Fibroblast of skin of left quadriceps (primary cell): ENCODE data around the gene DOCK1.

Source experiments
- DNase-seq, 2 experiments: peaks; one replicate each; pipeline ENCODE4 v3.0.0-alpha.2; 2013; ENCODE audit warnings: low read depth in 2 of 2

The DOCK1 gene

GRCh38 chr10:127310430-127310829 lies 405.2 kb downstream of the DOCK1 start:
- peak; percentile 16 to 18 for DNase-seq

GRCh38 chr10:127310923-127311322 lies 405.7 kb downstream of the DOCK1 start:
- DNase-seq: no peak

- DNase-seq: no peak
These were observed 408.9 kb downstream of the DOCK1 start for GRCh38 chr10:127313996-127314700.

GRCh38 chr10:127314797-127315196 lies 409.6 kb downstream of the DOCK1 start:
- no peak for DNase-seq

GRCh38 chr10:127315888-127316287 lies 410.7 kb downstream of the DOCK1 start:
- no peak for DNase-seq

- no peak for DNase-seq
These were observed 413.2 kb downstream of the DOCK1 start for GRCh38 chr10:127318396-127318795.

GRCh38 chr10:127319271-127319670 lies 414.0 kb downstream of the DOCK1 start:
- DNase-seq: no peak

- no peak for DNase-seq
These were observed 414.5 kb downstream of the DOCK1 start for GRCh38 chr10:127319691-127320090.

GRCh38 chr10:127320176-127320575 lies 414.9 kb downstream of the DOCK1 start:
- no peak for DNase-seq

GRCh38 chr10:127322286-127322685 lies 417.1 kb downstream of the DOCK1 start:
- no peak for DNase-seq

- no peak for DNase-seq
These were observed 420.3 kb downstream of the DOCK1 start for GRCh38 chr10:127325506-127325905.

GRCh38 chr10:127326883-127327282 lies 421.7 kb downstream of the DOCK1 start:
- DNase-seq: no peak

- no peak for DNase-seq
These were observed 426.5 kb downstream of the DOCK1 start for GRCh38 chr10:127331696-127332095.

GRCh38 chr10:127332631-127333030 lies 427.4 kb downstream of the DOCK1 start:
- DNase-seq: no peak

- DNase-seq: no peak
These were observed 432.6 kb downstream of the DOCK1 start for GRCh38 chr10:127337801-127338200.

- peak; percentile 55 to 56 for DNase-seq
These were observed 433.3 kb downstream of the DOCK1 start for GRCh38 chr10:127338399-127339110.

GRCh38 chr10:127343821-127344220 lies 438.6 kb downstream of the DOCK1 start:
- DNase-seq: peak in 1 of 2 experiments; percentile 6

GRCh38 chr10:127344346-127344745 lies 439.1 kb downstream of the DOCK1 start:
- no peak for DNase-seq

GRCh38 chr10:127345231-127345965 lies 440.2 kb downstream of the DOCK1 start:
- no peak for DNase-seq

GRCh38 chr10:127346604-127347003 lies 441.4 kb downstream of the DOCK1 start:
- DNase-seq: no peak

GRCh38 chr10:127347202-127347959 lies 442.2 kb downstream of the DOCK1 start:
- DNase-seq: no peak

- DNase-seq: peak in 1 of 2 experiments; percentile 6
These were observed 444.5 kb downstream of the DOCK1 start for GRCh38 chr10:127349737-127350136.
